Heart left ventricle (tissue), 16 donors: ENCODE data around the gene TRMT1. TPM values are rescaled to one million over a fixed set of nuclear protein-coding genes. Genes with fewer than 3 reads are reported as not detected.

Experiments
- ATAC-seq, 4 donors: fragments of 200-7000 bp; cut with Tn5 transposase; one replicate each; pipeline ENCODE4 v1.9.1; 2020 to 2022; ENCODE audit warnings: moderate library complexity in 4 of 4, mild to moderate bottlenecking in 3 of 4, moderate number of reproducible peaks in 1 of 4
- DNase-seq, 5 donors: peaks; one replicate each; pipeline ENCODE4 v3.0.0-alpha.2; 2020
- H3K27ac ChIP-seq, 12 donors: fragments of 200-600 bp; sonication (generic) in 4 of 12; one replicate each; pipeline versions ENCODE4 v1.5.0 to v1.8.0; 2016 to 2022; ENCODE audit warnings: mild to moderate bottlenecking in 2 of 12
- H3K27me3 ChIP-seq, 9 donors: fragments of 200-600 bp; sonication (generic) in 2 of 9; one replicate each; pipeline versions ENCODE4 v1.5.1 to v1.8.0; 2016 to 2022; ENCODE audit warnings: mild to moderate bottlenecking in 3 of 9
- H3K36me3 ChIP-seq, 9 donors: fragments of 200-600 bp; sonication (generic) in 2 of 9; one replicate each; pipeline versions ENCODE4 v1.5.0 to v1.8.0; 2018 to 2022; ENCODE audit warnings: mild to moderate bottlenecking in 2 of 9
- H3K4me1 ChIP-seq, 12 donors: fragments of 200-600 bp; sonication (generic) in 4 of 12; one replicate each; pipeline versions ENCODE4 v1.5.0 to v1.8.0; 2016 to 2022; ENCODE audit warnings: mild to moderate bottlenecking in 3 of 12
- H3K4me3 ChIP-seq, 12 donors: fragments of 200-600 bp; sonication (generic) in 4 of 12; one replicate each; pipeline versions ENCODE4 v1.5.0 to v1.8.0; 2017 to 2022; ENCODE audit warnings: mild to moderate bottlenecking in 9 of 12, moderate library complexity in 4 of 12
- H3K9me3 ChIP-seq, 12 donors: fragments of 200-600 bp; sonication (generic) in 4 of 12; one replicate each; pipeline versions ENCODE4 v1.5.0 to v1.8.0; 2016 to 2022; ENCODE audit warnings: mild to moderate bottlenecking in 1 of 12
- CTCF ChIP-seq, 12 donors: fragments of 200-600 bp; sonication (generic) in 4 of 12; IDR thresholded peaks; one replicate each; pipeline versions ENCODE4 v1.5.0 to v1.8.0; 2018 to 2022; ENCODE audit warnings: antibody characterized with exemption in 12 of 12, mild to moderate bottlenecking in 5 of 12
- POLR2A ChIP-seq, 2 donors: fragments of 450-650 bp; IDR thresholded peaks; one replicate each; pipeline ENCODE4 v1.6.1; 2017; ENCODE audit warnings: antibody characterized with exemption in 2 of 2, mild to moderate bottlenecking in 2 of 2, moderate library complexity in 2 of 2
- WGBS, 4 donors: extraction: QIAGEN DNeasy Blood & Tissue Kit in 2 of 4; methylation state at CpG; one replicate each; pipeline versions ENCODE4 v1.1.5 to v1.1.7; 2013 to 2018; 5-methylcytosine and 5-hydroxymethylcytosine counted together
- intact Hi-C, 10 donors: fragments of 100-400 bp; cut with DNase I; formaldehyde crosslinking; loops; one replicate each; pipeline versions ENCODE4 v1.11.1 to v1.14.2; 2022
- polyA plus RNA-seq, 2 donors: library from polyadenylated mRNA; stranded (reverse); fragments of 200-250 nt; gene quantifications; one replicate each; pipeline ENCODE4 v1.2.3, GENCODE V29; 2013
- total RNA-seq, 9 donors: library from RNA; depleted of rRNA in 2 of 9; stranded (reverse); fragments of >200 nt in 2 of 9; fragmentation: NEBNext Ultra II Directional in 3 of 9; extraction: Animal tissue kit (Norgen Biotek cat#: 25700) in 3 of 9; gene quantifications; one replicate each; pipeline versions ENCODE4 v1.1.0 to v1.2.4, GENCODE V29; 2016 to 2023
- donor health status: ischemic (EF 13 %, LVEDD 7.1; RV severe dilation, severe dysfunction).
- donor health status: healthy with polysubstance abuse.
- donor health status: DM: no; HTN: yes; CAD: no.
- donor health status: DM: no; HTN: no; CAD: no.
- donor health status: ischemic (EF 25% LVEDD 6.9; RV normal size, moderate dysfunction).
- donor health status: ischemic (EF 25% LVEDD 5.7; RV mildly dilated, moderate dysfunction).
- donor health status: healthy.
- donor health status: DM: yes; HTN: yes; CAD: no.
- donor health status: ischemic (EF 35%, LVEDD 5.7; RV mildly dilated, moderate dysfunction).
- donor health status: nonischemic (EF 11% LVEDD 7.7; RV severe dilation, severe dysfunction).
- donor health status: DM: yes; HTN: yes; CAD: no.
- donor health status: PGD.
- donor health status: ischemic (EF 29% LVEDD 5.4; RV normal size, mild dysfunction).
- donor health status: nonischemic (EF 23%, LVEDD 6.1; RV moderate dilation, normal function).

TRMT1 gene
- total and polyA plus RNA-seq, 11 donors, result 15.1 to 32.4 (median 19.1) TPM

- H3K36me3 ChIP-seq, result no peaks in the 10 kb centered on the region
- intact Hi-C loops, result loop anchor here in 4 of 10 donors (2.0 to 5.0 kb wide), 3 partner anchors 19 to 58 kb away; partner anchors contain the start of gene NFIX (in 1 of the 4)
- H3K27me3 ChIP-seq, result no peaks in the 10 kb centered on the region
- peak overlapping the region; percentile 90 to 99 (median 97) for H3K27ac ChIP-seq
- peak; percentile 83 to 90 (median 88) for DNase-seq
- peak overlapping the region in 10 of 12 donors; percentile 4 to 37 (median 16) for H3K4me3 ChIP-seq
- WGBS, 4 donors, result 15 to 22% (median 16%) methylated on average over 16 to 29 of the region's 29 CpGs
- H3K4me1 ChIP-seq, result peaks cover 35 to 100% (median 100%) of the 10 kb centered on the region in 12 donors
- ATAC-seq, result peak; percentile 23 to 62 (median 57)
- TF ChIP-seq CTCF (IDR thresholded peaks at IDR 0.05) (peak in 3 of 12 donors; percentile 14 to 31 (median 31)), POLR2A (IDR thresholded peaks at IDR 0.05) (no peak)
- H3K9me3 ChIP-seq, result no peaks in the 10 kb centered on the region
Observed at GRCh38 chr19:13055213-13056051, 61.1 kb downstream of the TRMT1 start.

Other genes starting within 250 kb of the TRMT1 start
- gene DNASE2, start 235.3 kb downstream of the TRMT1 start, total RNA-seq, result 10 to 100 TPM; 15.9 to 41.1 (median 23.3) TPM
- gene DNASE2, start 235.3 kb downstream of the TRMT1 start, polyA plus RNA-seq, result 10 to 100 TPM; 11.7 to 31.7 TPM
- gene KLF1, start 229.5 kb downstream of the TRMT1 start, total RNA-seq, result under 1 TPM in 2 of 9 donors, not detected in 7; 0.19 to 0.25 TPM
- gene KLF1, start 229.5 kb downstream of the TRMT1 start, polyA plus RNA-seq, result not detected
- gene GCDH, start 225.6 kb downstream of the TRMT1 start, total RNA-seq, result 100 to 1,000 TPM in 1 of 9 donors, 10 to 100 TPM in 8; 29.8 to 105 (median 46.7) TPM
- gene GCDH, start 225.6 kb downstream of the TRMT1 start, polyA plus RNA-seq, result 100 to 1,000 TPM in 1 of 2 donors, 10 to 100 TPM in 1; 28.7 to 107 TPM
- under 1 TPM in 1 of 9 donors, not detected in 8; 0.24 TPM for gene SYCE2, start 197.4 kb downstream of the TRMT1 start, total RNA-seq
- under 1 TPM in 1 of 2 donors, not detected in 1; 0.06 TPM for gene SYCE2, start 197.4 kb downstream of the TRMT1 start, polyA plus RNA-seq
- gene FARSA, start 183.0 kb downstream of the TRMT1 start, total RNA-seq, result 10 to 100 TPM; 35.0 to 49.6 (median 40.6) TPM
- gene FARSA, start 183.0 kb downstream of the TRMT1 start, polyA plus RNA-seq, result 100 to 1,000 TPM in 1 of 2 donors, 10 to 100 TPM in 1; 37.3 to 104 TPM
- gene CALR, start 178.1 kb downstream of the TRMT1 start, total RNA-seq, result 100 to 1,000 TPM; 231 to 816 (median 380) TPM
- 100 to 1,000 TPM; 227 to 771 TPM for gene CALR, start 178.1 kb downstream of the TRMT1 start, polyA plus RNA-seq
- 100 to 1,000 TPM; 130 to 272 (median 161) TPM for gene RAD23A, start 170.9 kb downstream of the TRMT1 start, total RNA-seq
- gene RAD23A, start 170.9 kb downstream of the TRMT1 start, polyA plus RNA-seq, result 100 to 1,000 TPM; 186 to 212 TPM
- 10 to 100 TPM; 17.2 to 63.6 (median 27.2) TPM for gene GADD45GIP1, start 159.5 kb downstream of the TRMT1 start, total RNA-seq
- gene GADD45GIP1, start 159.5 kb downstream of the TRMT1 start, polyA plus RNA-seq, result 100 to 1,000 TPM in 1 of 2 donors, 10 to 100 TPM in 1; 64.9 to 119 TPM
- gene DAND5, start 147.2 kb downstream of the TRMT1 start, total RNA-seq, result 10 to 100 TPM in 4 of 9 donors, 1 to 10 TPM in 5; 2.9 to 13.6 (median 9.0) TPM
- 1 to 10 TPM; 1.4 to 4.7 TPM for gene DAND5, start 147.2 kb downstream of the TRMT1 start, polyA plus RNA-seq
- 100 to 1,000 TPM in 8 of 9 donors, 10 to 100 TPM in 1; 81.4 to 147 (median 122) TPM for gene NFIX, start 121.3 kb downstream of the TRMT1 start, total RNA-seq
- gene NFIX, start 121.3 kb downstream of the TRMT1 start, polyA plus RNA-seq, result 10 to 100 TPM; 42.1 to 55.2 TPM
- 10 to 100 TPM in 3 of 9 donors, 1 to 10 TPM in 6; 5.2 to 19.1 (median 8.3) TPM for gene LYL1, start 13.9 kb downstream of the TRMT1 start, total RNA-seq
- 1 to 10 TPM; 7.7 to 8.4 TPM for gene LYL1, start 13.9 kb downstream of the TRMT1 start, polyA plus RNA-seq
- gene NACC1, start 1.5 kb upstream of the TRMT1 start, total RNA-seq, result 10 to 100 TPM; 28.7 to 88.2 (median 41.8) TPM
- 10 to 100 TPM; 49.6 to 74.2 TPM for gene NACC1, start 1.5 kb upstream of the TRMT1 start, polyA plus RNA-seq
- 10 to 100 TPM; 24.0 to 48.8 (median 35.8) TPM for gene STX10, start 33.6 kb upstream of the TRMT1 start, total RNA-seq
- 10 to 100 TPM; 52.5 to 64.7 TPM for gene STX10, start 33.6 kb upstream of the TRMT1 start, polyA plus RNA-seq
- 100 to 1,000 TPM in 1 of 9 donors, 10 to 100 TPM in 8; 17.6 to 101 (median 29.1) TPM for gene IER2, start 33.7 kb upstream of the TRMT1 start, total RNA-seq
- gene IER2, start 33.7 kb upstream of the TRMT1 start, polyA plus RNA-seq, result 10 to 100 TPM; 21.8 to 35.7 TPM